ENCODE measurements around the gene CENPC. TPM values are rescaled to one million over a fixed set of nuclear protein-coding genes. Genes with fewer than 3 reads are reported as not detected.

The CENPC gene
- total and polyA plus RNA-seq, 2 donors (not counting 1 experiment from before 2014, with no cell fraction given) = 11.7 to 67.0 TPM

DNA sequence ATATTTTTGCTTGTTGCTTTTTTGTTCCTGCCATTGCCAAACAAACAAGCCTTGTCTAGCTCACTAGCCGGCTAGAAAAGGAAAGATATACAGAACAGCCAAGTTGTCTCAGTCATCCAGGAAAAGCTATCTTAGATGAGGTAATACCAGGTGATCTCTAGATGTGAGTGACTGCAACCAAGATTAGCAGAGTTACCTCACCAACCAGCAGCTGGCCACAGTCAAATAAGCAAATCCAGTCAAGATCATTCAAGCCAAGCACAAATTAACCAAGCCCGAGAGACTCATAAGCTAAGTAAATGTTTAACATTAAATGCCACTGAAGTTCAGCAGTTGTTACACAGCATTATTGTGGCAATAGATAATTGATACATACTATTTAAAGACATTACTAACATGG, 108.6 kb downstream of the CENPC start:
- no CpG with 5 or more reads among the region's 2 CpGs for WGBS (ENCODE audit: insufficient coverage)
- no peak overlapping the region for H3K9ac ChIP-seq (ENCODE audit: low read length)
- no peak overlapping the region for H3K27ac Mint-ChIP-seq
- ATAC-seq (ENCODE audit: low read depth) = no peak
- no peaks in the 10 kb centered on the region for H3K9me3 ChIP-seq (ENCODE audit: control extremely low read depth in 1 of 3, control insufficient read depth in 2 of 3, insufficient read depth in 1 of 3, low read length in 2 of 3)
- H3K27ac ChIP-seq (ENCODE audit: low read length in 2 of 2) = no peak overlapping the region
- DNase-seq = no peak
- no peak overlapping the region for H3K4me2 ChIP-seq (replicated peaks; ENCODE audit: low read depth, low read length, poor library complexity, severe bottlenecking)
- no peaks in the 10 kb centered on the region for H4K20me1 ChIP-seq (ENCODE audit: control insufficient read depth, insufficient read depth, low read length, poor library complexity, severe bottlenecking)
- no peaks in the 10 kb centered on the region for H3K4me1 ChIP-seq (ENCODE audit: control insufficient read depth in 2 of 2, insufficient read depth in 2 of 2, low read length in 2 of 2)
- no peaks in the 10 kb centered on the region for H3K27me3 Mint-ChIP-seq
- H3K4me3 Mint-ChIP-seq = no peak overlapping the region
- peaks cover 0 to 18% of the 10 kb centered on the region in 2 experiments for H3K36me3 ChIP-seq (replicated peaks in 1 of 2; ENCODE audit: control extremely low read depth in 1 of 2, control insufficient read depth in 1 of 2, extremely low read depth in 1 of 2, insufficient read depth in 2 of 2, low read length in 1 of 2)
- H3K9me3 Mint-ChIP-seq (ENCODE audit: insufficient read depth) = peaks cover 3% of the 10 kb centered on the region
- H3K4me1 Mint-ChIP-seq = peaks cover 9% of the 10 kb centered on the region
- POLR2A ChIA-PET = interaction anchor here (0.5 kb wide), 1 partner anchor 9 kb away, joined by 6 read pairs; no protein-coding TSS in a partner anchor
- no peak for TF ChIP-seq EZH2 (IDR thresholded peaks at IDR 0.05; ENCODE audit: borderline replicate concordance, insufficient read depth, low read depth, low read length, poor library complexity, severe bottlenecking)
- TF ChIP-seq CTCF (IDR thresholded peaks at IDR 0.05) = no peak
- intact Hi-C loops (cut with micrococcal nuclease) = no loop called here
- H2AFZ ChIP-seq (ENCODE audit: insufficient read depth, low read depth, low read length, poor library complexity, severe bottlenecking) = no peak overlapping the region
- H3K79me2 ChIP-seq (ENCODE audit: control insufficient read depth, insufficient read depth, low read length) = no peaks in the 10 kb centered on the region
- CTCF ChIA-PET = no interaction called here
- H3K27me3 ChIP-seq (replicated peaks in 1 of 4; ENCODE audit: control extremely low read depth in 1 of 4, control insufficient read depth in 3 of 4, insufficient read depth in 4 of 4, low read length in 3 of 4) = no peaks in the 10 kb centered on the region
- no peak overlapping the region for H3K4me3 ChIP-seq (ENCODE audit: control extremely low read depth in 1 of 5, extremely low read depth in 1 of 5, insufficient read depth in 1 of 5, low read depth in 2 of 5, low read length in 4 of 5)

DNA sequence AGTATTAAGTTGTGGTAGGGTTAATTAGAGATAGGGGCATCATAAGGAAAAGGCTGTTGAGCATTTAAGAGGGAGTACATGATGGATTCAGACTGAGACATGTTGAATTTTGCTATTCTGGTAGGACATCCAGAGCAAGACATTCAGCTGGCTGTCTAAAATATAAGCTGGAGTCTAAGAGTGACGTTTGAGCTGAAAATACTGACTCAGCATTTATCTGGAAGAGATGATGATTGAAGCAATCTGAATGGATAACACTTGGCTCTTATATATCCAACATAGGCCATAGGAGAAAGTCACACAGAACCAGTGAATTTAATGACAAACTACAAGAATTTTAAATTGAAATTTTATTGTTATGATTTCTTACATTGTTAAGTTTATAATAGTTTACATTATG, 114.3 kb downstream of the CENPC start:
- H2AFZ ChIP-seq (ENCODE audit: insufficient read depth, low read depth, low read length, poor library complexity, severe bottlenecking) = no peak overlapping the region
- no peaks in the 10 kb centered on the region for H3K27me3 ChIP-seq (replicated peaks in 1 of 4; ENCODE audit: control extremely low read depth in 1 of 4, control insufficient read depth in 3 of 4, insufficient read depth in 4 of 4, low read length in 3 of 4)
- no peak overlapping the region for H3K4me2 ChIP-seq (replicated peaks; ENCODE audit: low read depth, low read length, poor library complexity, severe bottlenecking)
- Mint-ChIP-seq H3K27ac (no peak overlapping the region), H3K27me3 (no peaks in the 10 kb centered on the region), H3K9me3 (ENCODE audit: insufficient read depth) (peaks cover 3% of the 10 kb centered on the region), H3K4me1 (no peaks in the 10 kb centered on the region), H3K4me3 (no peak overlapping the region)
- H3K9me3 ChIP-seq (ENCODE audit: control extremely low read depth in 1 of 3, control insufficient read depth in 2 of 3, insufficient read depth in 1 of 3, low read length in 2 of 3) = peaks cover 0 to 2% (median 0%) of the 10 kb centered on the region in 3 donors
- ChIA-PET POLR2A (no interaction called here), CTCF (no interaction called here)
- H3K27ac ChIP-seq (ENCODE audit: low read length in 2 of 2) = no peak overlapping the region
- ATAC-seq (ENCODE audit: low read depth) (no peak), DNase-seq (no peak)
- H4K20me1 ChIP-seq (ENCODE audit: control insufficient read depth, insufficient read depth, low read length, poor library complexity, severe bottlenecking) = no peaks in the 10 kb centered on the region
- intact Hi-C loops (cut with micrococcal nuclease) = no loop called here
- peaks cover 0 to 13% of the 10 kb centered on the region in 2 experiments for H3K36me3 ChIP-seq (replicated peaks in 1 of 2; ENCODE audit: control extremely low read depth in 1 of 2, control insufficient read depth in 1 of 2, extremely low read depth in 1 of 2, insufficient read depth in 2 of 2, low read length in 1 of 2)
- H3K4me3 ChIP-seq (ENCODE audit: control extremely low read depth in 1 of 5, extremely low read depth in 1 of 5, insufficient read depth in 1 of 5, low read depth in 2 of 5, low read length in 4 of 5) = no peak overlapping the region
- 0% methylated on average over 1 of the region's 1 CpG for WGBS (ENCODE audit: insufficient coverage)
- no peak overlapping the region for H3K9ac ChIP-seq (ENCODE audit: low read length)
- no peaks in the 10 kb centered on the region for H3K4me1 ChIP-seq (ENCODE audit: control insufficient read depth in 2 of 2, insufficient read depth in 2 of 2, low read length in 2 of 2)
- TF ChIP-seq CTCF (IDR thresholded peaks at IDR 0.05) (no peak), EZH2 (IDR thresholded peaks at IDR 0.05; ENCODE audit: borderline replicate concordance, insufficient read depth, low read depth, low read length, poor library complexity, severe bottlenecking) (no peak)
- no peaks in the 10 kb centered on the region for H3K79me2 ChIP-seq (ENCODE audit: control insufficient read depth, insufficient read depth, low read length)

Measured in B cell (primary cell).